Measurements from ENCODE around the gene LANCL3.

Gene LANCL3

GRCh38 chrX:37603938-37604409 is 32.5 kb downstream of the LANCL3 start:
- no peak for TF ChIP-seq TAF1 (IDR thresholded peaks at IDR 0.05; ENCODE audit: borderline replicate concordance, insufficient read depth, low read length)
- no peak for TF ChIP-seq REST (IDR thresholded peaks at IDR 0.05; ENCODE audit: insufficient read depth in 1 of 2, low read depth in 2 of 2, low read length in 2 of 2)
- no peak for TF ChIP-seq FOXP2 (optimal IDR thresholded peaks at IDR 0.05; ENCODE audit: borderline replicate concordance, extremely low read depth, extremely low read length, insufficient read depth)
- TF ChIP-seq POLR2AphosphoS5 (IDR thresholded peaks at IDR 0.05; ENCODE audit: low read depth, low read length): no peak
- TF ChIP-seq SIN3A (IDR thresholded peaks at IDR 0.05; ENCODE audit: borderline replicate concordance, insufficient read depth, low read length): no peak

GRCh38 chrX:37607243-37607642 is 35.8 kb downstream of the LANCL3 start:
- TF ChIP-seq TAF1 (IDR thresholded peaks at IDR 0.05; ENCODE audit: borderline replicate concordance, insufficient read depth, low read length) (no peak), REST (IDR thresholded peaks at IDR 0.05; ENCODE audit: insufficient read depth in 1 of 2, low read depth in 2 of 2, low read length in 2 of 2) (no peak), FOXP2 (optimal IDR thresholded peaks at IDR 0.05; ENCODE audit: borderline replicate concordance, extremely low read depth, extremely low read length, insufficient read depth) (no peak), SIN3A (IDR thresholded peaks at IDR 0.05; ENCODE audit: borderline replicate concordance, insufficient read depth, low read length) (no peak), POLR2AphosphoS5 (IDR thresholded peaks at IDR 0.05; ENCODE audit: low read depth, low read length) (no peak)

- TF ChIP-seq POLR2AphosphoS5 (IDR thresholded peaks at IDR 0.05; ENCODE audit: low read depth, low read length) (no peak), TAF1 (IDR thresholded peaks at IDR 0.05; ENCODE audit: borderline replicate concordance, insufficient read depth, low read length) (no peak), SIN3A (IDR thresholded peaks at IDR 0.05; ENCODE audit: borderline replicate concordance, insufficient read depth, low read length) (no peak), FOXP2 (optimal IDR thresholded peaks at IDR 0.05; ENCODE audit: borderline replicate concordance, extremely low read depth, extremely low read length, insufficient read depth) (no peak), REST (IDR thresholded peaks at IDR 0.05; ENCODE audit: insufficient read depth in 1 of 2, low read depth in 2 of 2, low read length in 2 of 2) (no peak)
Measured at GRCh38 chrX:37608156-37608555, 36.7 kb downstream of the LANCL3 start.

- TF ChIP-seq TAF1 (IDR thresholded peaks at IDR 0.05; ENCODE audit: borderline replicate concordance, insufficient read depth, low read length): no peak
Measured at GRCh38 chrX:37609727-37610126, 38.3 kb downstream of the LANCL3 start.

- no peak for TF ChIP-seq POLR2AphosphoS5 (IDR thresholded peaks at IDR 0.05; ENCODE audit: low read depth, low read length)
- no peak for TF ChIP-seq TAF1 (IDR thresholded peaks at IDR 0.05; ENCODE audit: borderline replicate concordance, insufficient read depth, low read length)
- TF ChIP-seq REST (IDR thresholded peaks at IDR 0.05; ENCODE audit: insufficient read depth in 1 of 2, low read depth in 2 of 2, low read length in 2 of 2): no peak
- TF ChIP-seq FOXP2 (optimal IDR thresholded peaks at IDR 0.05; ENCODE audit: borderline replicate concordance, extremely low read depth, extremely low read length, insufficient read depth): no peak
- TF ChIP-seq SIN3A (IDR thresholded peaks at IDR 0.05; ENCODE audit: borderline replicate concordance, insufficient read depth, low read length): no peak
Measured at GRCh38 chrX:37613933-37614332, 42.5 kb downstream of the LANCL3 start.
